ENCODE data around the gene USP40.

Gene USP40

DNA sequence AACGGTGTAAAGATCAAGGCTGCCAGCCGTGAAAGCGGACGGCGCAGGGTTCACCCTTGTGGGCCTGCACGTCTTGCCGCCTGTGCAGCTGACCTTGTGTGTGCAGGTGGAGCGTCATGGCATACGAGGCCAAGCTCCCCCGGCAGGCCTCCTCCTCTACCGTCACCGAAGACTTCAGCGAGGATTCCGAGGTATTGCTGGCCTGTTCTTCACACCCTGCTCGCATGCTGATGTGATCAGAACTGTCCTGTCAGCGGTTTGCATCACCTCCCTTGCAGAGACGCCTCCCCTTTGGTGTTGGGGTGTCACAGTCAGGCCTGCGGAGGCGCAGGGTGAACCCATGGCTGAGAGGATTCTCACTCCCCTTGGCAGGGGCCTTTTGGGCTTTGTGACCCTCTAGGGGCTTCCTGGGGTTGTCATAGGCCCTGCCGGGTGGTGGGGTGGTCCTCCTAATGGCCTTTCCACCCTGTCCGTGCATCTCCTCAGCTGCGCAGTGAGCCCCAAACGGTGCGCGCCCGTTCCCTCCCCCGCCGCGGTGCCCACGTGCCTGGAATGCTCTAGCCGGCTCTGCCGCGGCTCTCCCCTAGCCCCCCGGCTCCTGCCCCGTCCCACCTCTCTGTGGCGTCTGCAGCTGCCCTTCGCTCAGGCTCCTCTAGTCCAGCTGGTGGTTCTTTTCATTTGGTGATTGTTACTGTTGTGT lies 119.8 kb downstream of the USP40 start:
- Histone ChIP-seq H3K4me1 (ENCODE audit: control insufficient read depth in 1 of 2, insufficient read depth in 2 of 2, low read length in 2 of 2) (peaks cover 0 to 6% of the 10 kb centered on the region in 2 donors), H3K27me3 (ENCODE audit: low read depth, low read length) (no peaks in the 10 kb centered on the region), H3K4me3 (ENCODE audit: low read depth in 1 of 2, low read length in 2 of 2) (no peak overlapping the region), H3K9me3 (ENCODE audit: control insufficient read depth in 1 of 2, low read length in 2 of 2) (no peaks in the 10 kb centered on the region), H3K36me3 (ENCODE audit: control insufficient read depth in 1 of 2, insufficient read depth in 2 of 2, low read length in 2 of 2) (peaks cover 59 to 60% of the 10 kb centered on the region in 2 donors), H3K27ac (ENCODE audit: low read length) (no peak overlapping the region)

DNA sequence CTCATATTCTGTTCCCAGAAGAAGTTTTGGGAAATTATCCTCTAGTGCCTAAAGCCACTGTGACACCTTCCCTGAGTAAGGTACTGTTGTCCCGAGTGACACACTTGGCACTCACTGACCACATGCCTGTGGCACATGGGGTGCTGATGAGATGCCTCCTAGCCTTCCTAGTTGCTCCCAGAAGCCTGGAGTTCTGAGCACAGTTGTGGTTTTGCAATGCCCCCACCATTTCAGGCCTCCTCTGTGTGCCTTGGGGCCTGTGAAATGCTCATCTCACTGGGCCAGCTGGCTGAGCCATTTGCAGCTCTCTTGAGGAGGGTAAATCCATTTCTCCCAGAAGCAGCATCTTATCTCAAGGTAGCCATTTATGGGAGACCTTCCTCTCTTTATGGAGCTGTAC lies 120.5 kb downstream of the USP40 start:
- H3K27ac ChIP-seq (ENCODE audit: low read length) = no peak overlapping the region
- H3K4me3 ChIP-seq (ENCODE audit: low read depth in 1 of 2, low read length in 2 of 2) = no peak overlapping the region
- peaks cover 54 to 61% of the 10 kb centered on the region in 2 donors for H3K36me3 ChIP-seq (ENCODE audit: control insufficient read depth in 1 of 2, insufficient read depth in 2 of 2, low read length in 2 of 2)
- H3K9me3 ChIP-seq (ENCODE audit: control insufficient read depth in 1 of 2, low read length in 2 of 2) = no peaks in the 10 kb centered on the region
- H3K27me3 ChIP-seq (ENCODE audit: low read depth, low read length) = no peaks in the 10 kb centered on the region
- H3K4me1 ChIP-seq (ENCODE audit: control insufficient read depth in 1 of 2, insufficient read depth in 2 of 2, low read length in 2 of 2) = peaks cover 0 to 6% of the 10 kb centered on the region in 2 donors

DNA sequence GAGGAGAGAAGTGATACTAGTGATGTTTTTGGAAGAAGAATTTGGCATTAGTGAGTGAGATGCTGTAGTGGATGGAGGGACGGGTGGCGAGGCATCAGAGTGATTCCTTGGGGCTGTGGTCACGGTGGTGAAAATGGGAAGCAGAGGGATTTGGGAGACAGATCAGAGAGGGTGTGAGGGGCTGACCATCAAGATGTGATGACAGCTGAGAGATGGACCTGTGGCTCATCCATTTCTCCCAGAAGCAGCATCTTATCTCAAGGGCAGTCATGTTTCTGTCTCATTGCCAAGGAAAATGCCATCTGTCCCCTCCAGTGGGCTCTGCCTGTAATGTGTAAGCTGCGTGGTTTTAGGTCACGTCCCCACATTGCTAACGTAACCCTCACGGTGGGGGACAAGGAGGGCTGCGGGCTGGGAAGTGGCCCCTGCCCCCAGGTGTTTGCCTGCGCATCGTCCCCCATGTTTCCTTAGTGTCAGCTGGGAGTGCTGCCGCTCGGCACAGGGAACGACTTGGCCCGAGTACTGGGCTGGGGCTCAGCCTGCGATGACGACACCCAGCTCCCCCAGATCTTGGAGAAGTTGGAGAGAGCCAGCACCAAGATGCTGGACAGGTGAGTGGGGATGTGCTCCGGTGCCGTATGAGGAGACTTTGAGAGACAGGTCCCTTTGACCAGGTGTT lies 121.3 kb downstream of the USP40 start:
- Histone ChIP-seq H3K36me3 (ENCODE audit: control insufficient read depth in 1 of 2, insufficient read depth in 2 of 2, low read length in 2 of 2) (peaks cover 51 to 59% of the 10 kb centered on the region in 2 donors), H3K4me1 (ENCODE audit: control insufficient read depth in 1 of 2, insufficient read depth in 2 of 2, low read length in 2 of 2) (peaks cover 0 to 6% of the 10 kb centered on the region in 2 donors), H3K9me3 (ENCODE audit: control insufficient read depth in 1 of 2, low read length in 2 of 2) (no peaks in the 10 kb centered on the region), H3K4me3 (ENCODE audit: low read depth in 1 of 2, low read length in 2 of 2) (no peak overlapping the region), H3K27me3 (ENCODE audit: low read depth, low read length) (no peaks in the 10 kb centered on the region), H3K27ac (ENCODE audit: low read length) (no peak overlapping the region)

DNA sequence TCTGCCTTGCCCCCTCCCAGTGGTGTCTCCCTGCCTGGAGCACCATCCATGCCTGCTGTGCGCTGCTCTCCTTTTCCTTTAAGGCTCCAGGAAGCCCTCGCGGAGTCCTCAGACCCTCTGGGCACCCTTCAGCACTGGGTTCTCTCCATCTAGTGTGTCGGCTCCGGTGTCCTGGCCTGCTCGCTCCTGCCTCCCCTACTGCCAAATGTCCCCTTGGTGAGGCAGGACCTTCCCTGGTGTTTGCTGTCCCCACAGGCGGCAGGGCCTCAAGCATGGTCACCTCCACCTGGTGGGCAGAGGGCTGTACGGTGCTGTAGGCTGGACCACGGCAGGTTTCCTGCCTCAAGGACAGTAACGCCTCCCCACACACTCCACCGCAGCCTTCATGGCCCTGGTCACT lies 122.1 kb downstream of the USP40 start:
- H3K9me3 ChIP-seq (ENCODE audit: control insufficient read depth in 1 of 2, low read length in 2 of 2) = no peaks in the 10 kb centered on the region
- no peak overlapping the region for H3K4me3 ChIP-seq (ENCODE audit: low read depth in 1 of 2, low read length in 2 of 2)
- H3K27ac ChIP-seq (ENCODE audit: low read length) = no peak overlapping the region
- peaks cover 0 to 6% of the 10 kb centered on the region in 2 donors for H3K4me1 ChIP-seq (ENCODE audit: control insufficient read depth in 1 of 2, insufficient read depth in 2 of 2, low read length in 2 of 2)
- peaks cover 44 to 54% of the 10 kb centered on the region in 2 donors for H3K36me3 ChIP-seq (ENCODE audit: control insufficient read depth in 1 of 2, insufficient read depth in 2 of 2, low read length in 2 of 2)
- H3K27me3 ChIP-seq (ENCODE audit: low read depth, low read length) = no peaks in the 10 kb centered on the region

DNA sequence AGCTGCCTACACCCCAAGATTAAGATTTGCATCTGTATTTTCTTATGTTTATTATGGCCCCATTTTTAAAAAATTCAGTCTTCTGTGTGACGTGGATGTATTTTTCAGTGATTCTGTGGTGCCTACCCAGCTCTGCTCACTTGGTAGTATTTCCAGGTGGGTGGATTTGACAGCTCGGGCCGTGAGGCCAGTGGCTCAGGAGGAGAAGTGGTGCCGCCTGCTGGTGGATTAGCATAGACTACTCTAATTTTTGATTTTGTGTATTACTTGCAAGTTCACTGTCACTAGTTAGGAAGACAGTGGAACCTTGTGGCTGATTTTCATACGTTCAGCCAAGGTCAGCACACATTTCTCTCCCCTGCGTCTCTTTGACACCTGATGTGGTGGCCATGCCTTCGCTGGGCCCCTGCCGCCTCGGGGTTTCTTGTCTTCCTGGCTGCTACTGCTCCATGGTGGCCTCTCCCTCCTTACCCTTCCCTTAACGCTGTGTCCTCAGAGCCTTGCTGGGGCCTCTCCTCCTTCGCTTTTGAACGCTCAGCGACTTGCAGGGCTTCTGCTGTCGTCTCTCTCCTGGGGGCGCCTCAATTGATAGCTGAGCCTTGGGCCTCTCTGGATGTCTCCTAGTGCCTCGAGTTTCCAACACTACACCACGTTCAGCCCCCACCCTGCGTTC lies 122.9 kb downstream of the USP40 start:
- H3K27ac ChIP-seq (ENCODE audit: low read length) = no peak overlapping the region
- peaks cover 0 to 4% of the 10 kb centered on the region in 2 donors for H3K4me1 ChIP-seq (ENCODE audit: control insufficient read depth in 1 of 2, insufficient read depth in 2 of 2, low read length in 2 of 2)
- no peaks in the 10 kb centered on the region for H3K9me3 ChIP-seq (ENCODE audit: control insufficient read depth in 1 of 2, low read length in 2 of 2)
- H3K4me3 ChIP-seq (ENCODE audit: low read depth in 1 of 2, low read length in 2 of 2) = no peak overlapping the region
- H3K27me3 ChIP-seq (ENCODE audit: low read depth, low read length) = no peaks in the 10 kb centered on the region
- H3K36me3 ChIP-seq (ENCODE audit: control insufficient read depth in 1 of 2, insufficient read depth in 2 of 2, low read length in 2 of 2) = peaks cover 44 to 54% of the 10 kb centered on the region in 2 donors

DNA sequence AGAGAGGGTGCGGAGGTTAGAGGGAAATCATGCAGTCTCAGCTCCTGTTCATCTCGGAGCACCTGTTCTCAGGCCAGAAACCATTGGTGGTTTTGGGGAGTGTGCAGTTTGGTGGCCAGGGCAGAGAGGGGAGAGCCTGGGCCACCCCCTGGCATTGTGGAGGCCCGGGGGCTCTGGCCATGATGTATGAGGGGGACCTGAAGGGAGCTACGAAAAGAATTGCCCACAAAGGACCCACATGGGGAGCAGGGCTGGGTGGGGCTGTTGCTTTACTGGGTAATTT lies 124.6 kb downstream of the USP40 start:
- H3K27me3 ChIP-seq (ENCODE audit: low read depth, low read length) = no peaks in the 10 kb centered on the region
- H3K9me3 ChIP-seq (ENCODE audit: control insufficient read depth in 1 of 2, low read length in 2 of 2) = no peaks in the 10 kb centered on the region
- no peaks in the 10 kb centered on the region for H3K4me1 ChIP-seq (ENCODE audit: control insufficient read depth in 1 of 2, insufficient read depth in 2 of 2, low read length in 2 of 2)
- H3K4me3 ChIP-seq (ENCODE audit: low read depth in 1 of 2, low read length in 2 of 2) = no peak overlapping the region
- H3K36me3 ChIP-seq (ENCODE audit: control insufficient read depth in 1 of 2, insufficient read depth in 2 of 2, low read length in 2 of 2) = peaks cover 43 to 58% of the 10 kb centered on the region in 2 donors
- H3K27ac ChIP-seq (ENCODE audit: low read length) = no peak overlapping the region

DNA sequence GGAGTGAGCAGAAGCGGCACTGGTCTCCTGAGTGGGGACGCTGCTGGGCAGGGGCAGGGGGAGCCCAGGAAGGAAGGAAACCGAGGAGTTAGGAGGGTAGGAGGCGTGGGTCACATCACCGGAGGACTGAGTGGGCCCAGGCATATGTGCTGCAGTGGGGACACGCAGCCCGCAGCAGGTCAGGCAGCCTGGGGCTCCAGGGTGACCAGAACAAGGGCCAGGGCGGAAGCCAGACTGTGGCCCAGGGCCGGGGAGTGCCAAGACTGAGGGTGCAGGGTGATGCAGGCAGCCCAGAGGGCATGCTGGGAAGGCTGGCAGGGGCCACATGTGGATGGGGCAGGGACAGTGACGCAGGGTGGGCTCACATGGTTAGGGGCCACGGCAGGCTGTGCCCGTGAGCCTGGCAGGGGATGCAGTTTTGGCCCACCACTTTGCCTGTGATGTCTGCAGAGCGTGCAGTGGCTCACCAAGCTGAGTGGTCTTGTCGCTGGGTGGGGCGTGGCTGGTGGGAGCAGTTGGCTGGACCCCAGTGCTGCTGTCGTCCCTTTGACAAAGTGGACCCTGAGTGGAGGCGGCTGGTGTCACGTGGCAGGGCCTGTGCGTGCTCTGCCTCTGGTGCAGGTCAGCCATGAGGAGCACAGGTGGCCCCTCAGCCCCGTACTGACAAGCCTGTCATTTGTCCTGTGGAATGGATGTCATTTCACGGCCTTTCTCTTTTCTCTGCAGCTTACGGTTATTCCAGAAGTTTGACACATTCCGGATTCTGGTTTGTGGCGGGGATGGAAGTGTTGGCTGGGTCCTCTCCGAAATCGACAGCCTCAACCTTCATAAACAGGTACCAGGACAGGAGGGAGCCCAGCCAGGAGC lies 125.2 kb downstream of the USP40 start:
- Histone ChIP-seq H3K9me3 (ENCODE audit: control insufficient read depth in 1 of 2, low read length in 2 of 2) (no peaks in the 10 kb centered on the region), H3K27me3 (ENCODE audit: low read depth, low read length) (no peaks in the 10 kb centered on the region), H3K4me1 (ENCODE audit: control insufficient read depth in 1 of 2, insufficient read depth in 2 of 2, low read length in 2 of 2) (no peaks in the 10 kb centered on the region), H3K4me3 (ENCODE audit: low read depth in 1 of 2, low read length in 2 of 2) (no peak overlapping the region), H3K36me3 (ENCODE audit: control insufficient read depth in 1 of 2, insufficient read depth in 2 of 2, low read length in 2 of 2) (peaks cover 38 to 60% of the 10 kb centered on the region in 2 donors), H3K27ac (ENCODE audit: low read length) (no peak overlapping the region)

DNA sequence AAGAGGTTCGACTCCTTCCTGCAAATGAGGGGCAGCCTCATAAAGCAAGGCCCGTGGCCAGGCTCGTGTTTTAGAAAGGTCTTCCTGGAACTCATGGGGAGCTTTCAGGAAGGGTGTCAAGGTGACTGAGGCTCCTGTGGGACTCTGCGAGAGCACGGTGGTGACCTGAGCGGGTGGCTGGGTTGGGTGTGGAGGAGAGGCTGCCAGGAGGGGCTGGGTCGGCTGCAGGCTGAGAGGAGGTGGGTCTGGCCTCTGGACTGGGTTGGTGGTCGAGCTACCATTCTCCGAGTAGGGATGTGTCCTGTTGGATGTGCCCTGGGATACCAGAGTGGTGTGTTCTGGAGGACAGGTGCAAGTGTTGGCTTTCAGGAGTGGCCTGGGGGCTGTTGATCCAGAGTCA lies 125.9 kb downstream of the USP40 start:
- H3K4me1 ChIP-seq (ENCODE audit: control insufficient read depth in 1 of 2, insufficient read depth in 2 of 2, low read length in 2 of 2) = no peaks in the 10 kb centered on the region
- H3K27ac ChIP-seq (ENCODE audit: low read length) = no peak overlapping the region
- no peak overlapping the region for H3K4me3 ChIP-seq (ENCODE audit: low read depth in 1 of 2, low read length in 2 of 2)
- H3K9me3 ChIP-seq (ENCODE audit: control insufficient read depth in 1 of 2, low read length in 2 of 2) = no peaks in the 10 kb centered on the region
- H3K36me3 ChIP-seq (ENCODE audit: control insufficient read depth in 1 of 2, insufficient read depth in 2 of 2, low read length in 2 of 2) = peaks cover 38 to 60% of the 10 kb centered on the region in 2 donors
- no peaks in the 10 kb centered on the region for H3K27me3 ChIP-seq (ENCODE audit: low read depth, low read length)

DNA sequence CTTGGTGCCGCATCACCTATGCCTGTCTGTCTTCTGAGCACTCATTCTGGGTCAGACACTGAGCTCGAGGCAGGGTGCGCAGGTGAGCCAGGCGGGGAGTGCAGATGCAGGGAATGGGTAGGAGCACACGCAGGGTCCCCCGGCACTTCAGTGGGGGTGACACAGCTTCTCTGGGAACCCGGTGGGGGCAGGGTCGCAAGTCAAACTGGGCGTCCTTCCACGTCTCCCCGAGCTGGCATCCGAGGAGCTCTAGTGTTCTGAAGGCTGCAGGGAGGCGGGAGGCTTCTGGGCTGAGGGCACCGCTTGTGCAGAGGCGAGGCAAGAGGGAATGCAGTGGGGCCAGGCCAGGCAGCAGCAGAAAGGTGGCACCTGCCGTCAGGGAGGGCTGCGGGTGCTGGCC lies 126.3 kb downstream of the USP40 start:
- Histone ChIP-seq H3K4me1 (ENCODE audit: control insufficient read depth in 1 of 2, insufficient read depth in 2 of 2, low read length in 2 of 2) (no peaks in the 10 kb centered on the region), H3K9me3 (ENCODE audit: control insufficient read depth in 1 of 2, low read length in 2 of 2) (no peaks in the 10 kb centered on the region), H3K4me3 (ENCODE audit: low read depth in 1 of 2, low read length in 2 of 2) (no peak overlapping the region), H3K27ac (ENCODE audit: low read length) (no peak overlapping the region), H3K27me3 (ENCODE audit: low read depth, low read length) (no peaks in the 10 kb centered on the region), H3K36me3 (ENCODE audit: control insufficient read depth in 1 of 2, insufficient read depth in 2 of 2, low read length in 2 of 2) (peaks cover 40 to 60% of the 10 kb centered on the region in 2 donors)

DNA sequence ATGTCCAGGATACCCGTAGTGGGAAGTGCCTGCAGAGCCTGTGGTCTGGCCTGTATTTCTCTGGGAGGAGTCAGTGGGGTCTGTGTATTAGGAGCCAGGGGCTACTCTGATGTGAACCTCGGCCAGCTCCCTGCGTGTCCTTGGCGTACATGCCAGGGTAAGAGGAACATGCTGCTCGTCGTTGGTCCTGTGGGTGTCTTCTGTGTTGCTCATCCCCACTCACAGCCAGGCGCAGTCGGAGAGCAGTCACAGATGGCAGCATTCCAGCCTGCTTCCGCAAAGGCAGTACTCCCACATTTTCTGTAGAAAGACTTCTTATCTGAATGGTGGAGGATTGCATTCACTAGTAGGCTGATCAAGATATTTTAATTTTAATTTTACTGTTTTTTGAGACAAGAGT lies 127.4 kb downstream of the USP40 start:
- Histone ChIP-seq H3K27ac (ENCODE audit: low read length) (no peak overlapping the region), H3K9me3 (ENCODE audit: control insufficient read depth in 1 of 2, low read length in 2 of 2) (no peaks in the 10 kb centered on the region), H3K4me1 (ENCODE audit: control insufficient read depth in 1 of 2, insufficient read depth in 2 of 2, low read length in 2 of 2) (no peaks in the 10 kb centered on the region), H3K4me3 (ENCODE audit: low read depth in 1 of 2, low read length in 2 of 2) (no peak overlapping the region), H3K27me3 (ENCODE audit: low read depth, low read length) (no peaks in the 10 kb centered on the region), H3K36me3 (ENCODE audit: control insufficient read depth in 1 of 2, insufficient read depth in 2 of 2, low read length in 2 of 2) (peaks cover 37 to 61% of the 10 kb centered on the region in 2 donors)

DNA sequence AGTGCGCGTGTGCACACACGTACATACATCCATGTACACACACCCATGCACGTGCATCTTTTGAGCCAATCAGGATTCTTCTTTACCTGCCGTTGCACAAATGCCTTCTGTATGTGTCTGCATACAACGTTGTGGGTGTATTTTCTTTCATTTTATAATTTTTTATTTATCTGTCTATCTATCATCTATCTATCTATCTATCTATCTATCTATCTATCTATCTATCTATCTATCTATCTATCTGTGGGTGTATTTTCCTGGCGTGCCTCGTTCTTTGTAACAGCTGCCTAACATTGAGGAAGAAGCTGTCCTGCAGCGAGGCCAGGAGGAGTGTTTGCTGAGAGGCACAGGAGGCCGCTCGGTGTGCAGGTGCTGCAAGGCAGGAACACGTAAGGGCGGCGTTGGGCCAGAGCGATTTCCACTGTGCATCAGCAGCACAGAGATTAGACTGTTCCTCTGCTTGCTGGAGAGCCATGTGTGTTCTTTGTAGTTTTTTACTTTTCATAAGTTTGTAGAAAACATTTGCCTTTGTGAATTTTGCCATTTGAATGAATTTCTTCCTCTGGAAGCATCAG lies 127.9 kb downstream of the USP40 start:
- no peak overlapping the region for H3K27ac ChIP-seq (ENCODE audit: low read length)
- no peaks in the 10 kb centered on the region for H3K4me1 ChIP-seq (ENCODE audit: control insufficient read depth in 1 of 2, insufficient read depth in 2 of 2, low read length in 2 of 2)
- H3K27me3 ChIP-seq (ENCODE audit: low read depth, low read length) = no peaks in the 10 kb centered on the region
- H3K4me3 ChIP-seq (ENCODE audit: low read depth in 1 of 2, low read length in 2 of 2) = no peak overlapping the region
- H3K9me3 ChIP-seq (ENCODE audit: control insufficient read depth in 1 of 2, low read length in 2 of 2) = no peaks in the 10 kb centered on the region
- H3K36me3 ChIP-seq (ENCODE audit: control insufficient read depth in 1 of 2, insufficient read depth in 2 of 2, low read length in 2 of 2) = peaks cover 37 to 61% of the 10 kb centered on the region in 2 donors
